C4-2B (cell line): Measurements from ENCODE around the gene BEAN1.

Experiments
- H3K27ac ChIP-seq: fragments of 450-650 bp; 2 replicates; pipeline ENCODE4 v1.5.1; 2017
- CTCF ChIP-seq: fragments of 450-650 bp; conservative IDR thresholded peaks from 2 replicates; pipeline ENCODE4 v1.5.1; 2017; ENCODE audit warnings: mild to moderate bottlenecking
- ZFX ChIP-seq: fragments of 450-650 bp; IDR thresholded peaks from 2 replicates; pipeline ENCODE4 v1.6.1; 2017

Gene BEAN1

GRCh38 chr16:66423177-66423576, 3.9 kb upstream of the BEAN1 start:
- no peak overlapping the region for H3K27ac ChIP-seq
- TF ChIP-seq CTCF = no peak
- no peak for TF ChIP-seq ZFX

- no peak overlapping the region for H3K27ac ChIP-seq
- TF ChIP-seq CTCF (no peak), ZFX (no peak)
Observed at GRCh38 chr16:66425651-66426050, 1.4 kb upstream of the BEAN1 start.

DNA sequence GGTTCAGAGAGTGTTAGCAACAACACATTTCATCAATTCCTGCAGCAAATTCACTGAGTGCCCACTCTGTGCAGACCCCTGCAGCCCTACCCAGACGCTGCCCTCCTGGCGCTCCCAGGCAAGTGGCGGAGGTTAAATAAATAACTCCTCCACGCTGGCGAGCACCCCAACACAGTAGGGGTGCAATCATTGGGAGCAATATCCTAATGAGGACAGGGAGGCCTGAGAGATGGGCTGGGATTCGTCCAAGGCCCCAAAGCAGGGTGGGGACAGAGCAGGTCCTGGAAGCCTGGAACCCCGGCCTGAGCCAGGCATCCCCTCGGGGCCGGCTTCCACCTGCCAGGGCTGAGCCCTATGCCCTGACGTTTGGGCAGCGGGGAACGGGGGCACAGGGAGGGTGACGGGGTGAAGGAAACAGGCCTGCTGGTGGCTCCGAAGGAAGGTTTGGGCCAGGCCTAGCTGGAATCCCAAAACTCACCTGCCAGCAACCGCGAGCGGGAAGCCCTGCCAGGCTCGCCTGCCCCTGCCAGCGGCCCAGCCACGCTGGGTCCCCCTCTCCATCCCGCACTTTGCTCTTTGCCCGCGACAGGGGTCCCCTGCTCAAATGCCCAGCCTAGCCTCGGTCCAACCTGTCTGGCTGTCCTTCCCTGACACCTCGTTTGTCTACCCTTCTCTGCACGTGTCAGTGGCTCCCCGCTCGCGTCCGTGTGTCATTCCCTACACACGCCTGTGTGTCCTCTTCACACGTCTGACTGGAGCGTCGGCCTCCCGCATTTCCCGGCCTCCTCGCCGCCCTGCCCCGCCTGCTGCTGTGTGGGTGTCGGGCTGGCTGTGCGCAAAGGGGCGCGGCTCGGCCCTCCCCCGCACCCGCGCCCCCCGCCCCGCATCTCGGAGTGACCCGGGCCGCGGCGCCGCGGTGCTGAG, 721 bp upstream of the BEAN1 start:
- no peak overlapping the region; the same call in 1 of the 2 replicates for H3K27ac ChIP-seq
- TF ChIP-seq ZFX = no peak
- no peak for TF ChIP-seq CTCF

- no peak for TF ChIP-seq CTCF
- TF ChIP-seq ZFX = no peak
- H3K27ac ChIP-seq = no peak overlapping the region
Observed at GRCh38 chr16:66427871-66428681, 981 bp downstream of the BEAN1 start.

GRCh38 chr16:66428682-66429251, 1.7 kb downstream of the BEAN1 start:
- TF ChIP-seq ZFX = no peak

DNA sequence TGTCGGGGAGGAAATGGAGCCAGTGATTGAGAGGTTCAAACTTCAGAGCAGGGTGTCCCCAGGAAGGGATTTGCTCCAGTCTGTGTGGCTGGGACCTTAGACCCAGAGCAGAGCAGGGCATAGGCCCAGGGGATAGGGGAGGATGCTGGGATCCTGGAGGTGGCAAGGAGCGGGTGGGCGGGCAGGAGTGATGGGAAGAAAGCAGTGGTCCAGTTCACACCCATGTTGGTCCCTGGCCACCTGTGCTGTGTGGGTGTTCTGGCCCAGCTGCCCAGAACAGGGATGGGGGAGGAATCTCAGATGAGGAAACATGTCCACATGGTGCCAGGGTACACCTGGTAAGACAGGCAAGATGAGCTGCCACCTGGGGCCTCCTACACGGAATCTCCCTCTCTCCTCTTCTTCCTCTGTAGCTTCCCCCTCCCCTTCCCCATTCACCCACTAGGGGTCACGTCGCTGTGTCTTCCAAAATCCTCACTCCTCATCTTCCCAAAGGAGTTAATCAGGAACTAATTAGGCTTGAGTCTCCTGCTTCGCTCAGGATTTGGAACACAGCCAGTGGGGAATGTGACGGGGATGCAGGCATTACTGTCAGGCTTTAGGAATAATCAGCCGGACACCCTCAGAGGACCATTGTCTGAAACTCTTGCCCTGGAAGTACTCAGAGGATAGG, 2.3 kb downstream of the BEAN1 start:
- no peak overlapping the region for H3K27ac ChIP-seq
- no peak for TF ChIP-seq CTCF
- TF ChIP-seq ZFX = no peak

More at GRCh38 chr16:66428682-66429251, 1.7 kb downstream of the BEAN1 start:
- H3K27ac ChIP-seq = no peak overlapping the region

DNA sequence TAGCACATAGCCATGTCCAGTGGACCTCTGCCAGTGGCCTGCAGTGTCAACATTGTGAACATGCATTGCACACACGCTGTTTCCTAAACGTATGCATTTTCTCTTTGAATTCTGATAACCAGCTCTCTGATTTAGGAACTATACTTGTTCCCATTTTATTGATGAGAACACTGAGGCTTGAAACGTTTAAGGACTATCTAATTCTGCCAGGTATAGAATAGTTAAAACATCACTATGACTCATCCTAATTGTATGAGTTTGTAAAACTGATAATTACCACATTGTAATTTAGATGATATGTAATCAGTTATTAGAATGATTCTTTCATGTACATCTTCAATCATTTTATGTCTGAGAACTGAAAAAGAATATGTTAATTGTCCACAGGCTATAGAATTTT, 3.1 kb downstream of the BEAN1 start:
- no peak for TF ChIP-seq ZFX
- TF ChIP-seq CTCF = no peak
- no peak overlapping the region for H3K27ac ChIP-seq
